ENCODE measurements around the gene PVALEF.

PVALEF gene

DNA sequence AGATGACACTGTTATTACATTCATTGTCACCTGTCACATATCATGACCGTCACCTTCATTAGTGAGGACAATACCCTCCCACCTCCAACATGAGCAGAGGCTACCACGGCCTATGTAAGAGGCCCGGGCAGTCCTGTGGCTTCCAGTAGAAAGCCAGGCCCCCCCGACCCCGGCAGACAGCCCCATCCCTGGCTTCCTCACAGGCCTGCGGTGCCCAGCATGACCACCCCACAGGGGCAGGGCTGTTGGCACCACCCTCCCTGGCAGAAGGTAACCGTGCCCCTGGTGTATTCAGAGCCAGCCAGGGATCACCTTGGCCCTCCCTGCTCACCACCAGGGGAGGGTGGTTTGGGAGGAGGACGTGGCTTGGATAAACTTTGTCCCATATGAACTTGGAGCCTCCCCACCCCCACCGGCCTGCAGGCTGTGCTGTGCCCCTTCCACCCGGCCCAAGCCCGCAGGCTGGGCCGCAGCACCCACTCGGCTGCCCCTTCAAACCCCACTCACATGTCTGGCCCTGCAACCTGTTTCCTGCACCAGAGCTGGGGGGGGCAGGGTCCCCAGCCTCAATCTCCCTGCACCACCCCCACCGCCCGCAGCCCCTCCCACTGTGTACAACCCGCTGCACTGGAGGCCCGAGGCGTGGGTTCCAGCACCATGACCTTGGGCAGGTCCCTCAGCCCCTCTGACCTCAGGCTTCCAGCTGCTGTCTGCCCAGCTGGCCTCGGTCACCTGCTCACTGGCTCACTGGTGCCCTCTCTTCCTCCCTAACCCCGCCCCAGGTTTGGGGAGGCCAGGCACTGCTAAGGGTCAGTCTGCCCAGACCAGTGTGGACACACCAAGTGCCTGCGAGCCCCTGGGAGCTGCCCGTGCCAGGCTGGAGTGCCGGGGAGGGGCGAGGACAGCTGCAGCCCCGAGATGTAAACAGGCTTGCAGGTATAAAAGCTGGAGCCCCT, 13.1 kb downstream of the PVALEF start:
- TF ChIP-seq, protein P1, sequence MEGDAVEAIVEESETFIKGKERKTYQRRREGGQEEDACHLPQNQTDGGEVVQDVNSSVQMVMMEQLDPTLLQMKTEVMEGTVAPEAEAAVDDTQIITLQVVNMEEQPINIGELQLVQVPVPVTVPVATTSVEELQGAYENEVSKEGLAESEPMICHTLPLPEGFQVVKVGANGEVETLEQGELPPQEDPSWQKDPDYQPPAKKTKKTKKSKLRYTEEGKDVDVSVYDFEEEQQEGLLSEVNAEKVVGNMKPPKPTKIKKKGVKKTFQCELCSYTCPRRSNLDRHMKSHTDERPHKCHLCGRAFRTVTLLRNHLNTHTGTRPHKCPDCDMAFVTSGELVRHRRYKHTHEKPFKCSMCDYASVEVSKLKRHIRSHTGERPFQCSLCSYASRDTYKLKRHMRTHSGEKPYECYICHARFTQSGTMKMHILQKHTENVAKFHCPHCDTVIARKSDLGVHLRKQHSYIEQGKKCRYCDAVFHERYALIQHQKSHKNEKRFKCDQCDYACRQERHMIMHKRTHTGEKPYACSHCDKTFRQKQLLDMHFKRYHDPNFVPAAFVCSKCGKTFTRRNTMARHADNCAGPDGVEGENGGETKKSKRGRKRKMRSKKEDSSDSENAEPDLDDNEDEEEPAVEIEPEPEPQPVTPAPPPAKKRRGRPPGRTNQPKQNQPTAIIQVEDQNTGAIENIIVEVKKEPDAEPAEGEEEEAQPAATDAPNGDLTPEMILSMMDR (IDR thresholded peaks at IDR 0.05; ENCODE audit: low read depth, low read length): no peak
- no peak overlapping the region for H3K27ac ChIP-seq
- H3K36me3 ChIP-seq: no peaks in the 10 kb centered on the region; the same call in 1 of the 2 replicates
- peaks cover 19% of the 10 kb centered on the region for H3K9me3 ChIP-seq (ENCODE audit: severe bottlenecking)
- no peak overlapping the region for H3K4me3 ChIP-seq (ENCODE audit: low read depth, low read length)
- no peak for DNase-seq
- no peaks in the 10 kb centered on the region for H3K27me3 ChIP-seq (ENCODE audit: insufficient read depth, low read depth, severe bottlenecking)

DNA sequence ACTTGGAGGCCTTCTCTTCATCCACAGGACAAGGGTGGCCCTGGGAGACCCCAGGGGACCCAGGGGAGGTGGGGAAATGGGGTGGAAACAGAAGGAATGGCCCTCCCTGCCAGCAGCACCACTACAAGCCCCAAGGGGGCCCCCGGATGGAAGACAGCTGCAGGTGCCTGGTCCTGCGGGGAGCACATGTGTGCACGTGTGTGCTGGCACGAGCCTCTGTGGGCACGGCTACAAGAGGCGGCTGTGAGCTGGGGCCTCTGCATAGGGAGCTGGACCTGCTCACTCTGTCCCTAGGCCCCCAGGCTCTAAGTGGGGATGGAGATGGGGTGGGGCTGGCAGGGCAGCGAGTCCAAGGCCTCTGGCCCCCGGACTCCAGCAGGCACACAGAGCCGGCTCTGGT, 13.9 kb downstream of the PVALEF start:
- DNase-seq: no peak
- no peak overlapping the region for H3K27ac ChIP-seq
- H3K9me3 ChIP-seq (ENCODE audit: severe bottlenecking): peaks cover 19% of the 10 kb centered on the region
- no peaks in the 10 kb centered on the region; the same call in 1 of the 2 replicates for H3K36me3 ChIP-seq
- TF ChIP-seq, protein P1 (IDR thresholded peaks at IDR 0.05; ENCODE audit: low read depth, low read length): no peak
- H3K4me3 ChIP-seq (ENCODE audit: low read depth, low read length): no peak overlapping the region
- H3K27me3 ChIP-seq (ENCODE audit: insufficient read depth, low read depth, severe bottlenecking): no peaks in the 10 kb centered on the region

DNA sequence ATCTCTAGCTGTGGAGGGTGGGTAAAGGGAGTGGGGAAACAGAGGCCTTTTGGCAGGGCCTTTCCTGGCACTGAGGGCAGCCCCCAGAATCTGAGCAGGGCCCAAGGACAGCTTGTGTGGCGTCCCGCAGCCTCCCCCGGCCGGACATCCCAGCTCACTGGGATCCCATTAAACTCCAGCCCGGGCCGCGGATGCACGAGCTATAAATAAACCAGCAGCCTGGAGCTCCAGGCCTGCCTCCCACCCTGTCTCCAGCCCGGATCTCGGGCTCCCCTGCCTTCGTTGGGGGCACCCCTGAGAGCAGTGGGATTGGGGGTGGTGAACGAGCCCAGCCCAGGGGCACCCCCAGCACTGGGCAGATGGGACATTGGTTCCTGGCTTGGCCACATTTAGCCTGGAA, 14.6 kb downstream of the PVALEF start:
- no peak overlapping the region for H3K4me3 ChIP-seq (ENCODE audit: low read depth, low read length)
- TF ChIP-seq, protein P1 (IDR thresholded peaks at IDR 0.05; ENCODE audit: low read depth, low read length): no peak
- H3K36me3 ChIP-seq: no peaks in the 10 kb centered on the region
- H3K9me3 ChIP-seq (ENCODE audit: severe bottlenecking): peaks cover 18% of the 10 kb centered on the region
- peak overlapping the region; percentile 33; the same call in 1 of the 2 replicates for H3K27ac ChIP-seq
- H3K27me3 ChIP-seq (ENCODE audit: insufficient read depth, low read depth, severe bottlenecking): no peaks in the 10 kb centered on the region
- DNase-seq: no peak

DNA sequence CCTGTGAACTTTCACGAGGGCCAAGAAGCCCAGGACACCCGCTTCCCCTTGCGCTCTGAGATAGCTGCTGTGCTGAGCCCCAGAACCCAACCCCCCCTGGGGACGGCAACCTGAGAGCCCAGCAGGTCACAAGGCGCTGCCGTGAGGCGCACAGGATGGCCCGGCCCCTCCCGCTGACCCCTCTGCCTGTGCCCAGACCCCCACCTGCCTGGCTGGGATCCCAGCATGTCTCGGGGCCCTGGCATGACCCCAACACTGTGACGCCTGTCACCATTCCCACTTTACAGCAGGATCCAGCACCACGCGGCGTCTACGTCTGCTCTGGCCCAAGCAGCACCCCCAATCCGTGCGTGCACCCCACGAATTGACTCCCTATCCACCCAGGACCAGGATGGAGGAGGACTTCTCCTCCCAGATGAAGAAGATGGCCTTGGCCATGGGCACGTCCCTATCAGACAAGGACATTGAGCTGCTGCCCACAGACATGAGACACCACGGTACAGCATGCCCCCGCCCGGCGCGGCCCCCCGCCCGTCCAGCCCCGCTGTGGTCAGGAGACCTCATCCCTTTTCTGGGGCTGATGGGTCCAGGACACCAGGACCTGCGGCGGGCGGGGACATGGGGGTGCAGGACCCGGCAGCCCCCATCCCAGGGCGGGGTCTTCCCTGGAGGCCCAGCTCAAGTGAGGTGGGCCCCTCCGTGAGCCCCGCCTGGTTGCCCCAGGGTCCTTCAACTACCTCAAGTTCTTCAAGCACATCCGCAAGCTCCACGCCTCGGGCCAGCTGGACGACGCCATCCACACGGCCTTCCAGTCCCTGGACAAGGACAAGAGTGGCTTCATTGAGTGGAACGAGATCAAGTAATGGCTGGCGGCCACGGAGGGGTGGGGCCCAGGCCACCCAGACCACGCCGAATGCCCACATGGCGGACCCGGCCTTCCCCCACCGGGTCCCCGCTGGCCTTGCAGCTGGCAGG, 15.8 kb downstream of the PVALEF start:
- no peaks in the 10 kb centered on the region for H3K27me3 ChIP-seq (ENCODE audit: insufficient read depth, low read depth, severe bottlenecking)
- no peak for DNase-seq
- no peaks in the 10 kb centered on the region for H3K36me3 ChIP-seq
- H3K9me3 ChIP-seq (ENCODE audit: severe bottlenecking): peaks cover 5% of the 10 kb centered on the region
- TF ChIP-seq, protein P1 (IDR thresholded peaks at IDR 0.05; ENCODE audit: low read depth, low read length): no peak
- no peak overlapping the region; the same call in 1 of the 2 replicates for H3K27ac ChIP-seq
- H3K4me3 ChIP-seq (ENCODE audit: low read depth, low read length): no peak overlapping the region

DNA sequence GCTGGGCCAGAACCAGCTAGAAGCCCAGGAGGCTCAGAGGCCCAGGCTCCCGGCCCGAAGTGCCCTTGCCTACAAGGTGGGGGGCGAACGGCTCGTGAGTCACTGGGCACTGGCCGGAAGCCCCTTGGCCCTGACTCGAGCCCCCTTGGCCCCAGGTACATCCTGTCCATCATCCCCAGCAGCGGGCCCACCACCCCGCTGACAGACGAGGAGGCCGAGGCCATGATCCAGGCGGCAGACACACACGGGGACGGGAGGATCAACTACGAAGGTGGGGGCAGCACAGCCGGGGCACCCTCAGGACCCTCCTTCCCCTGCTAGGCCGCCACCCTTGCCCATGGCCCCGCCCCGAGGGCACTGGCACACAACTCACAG, 16.5 kb downstream of the PVALEF start:
- H3K36me3 ChIP-seq: no peaks in the 10 kb centered on the region
- no peak overlapping the region for H3K4me3 ChIP-seq (ENCODE audit: low read depth, low read length)
- peaks cover 5% of the 10 kb centered on the region for H3K9me3 ChIP-seq (ENCODE audit: severe bottlenecking)
- no peak for DNase-seq
- H3K27me3 ChIP-seq (ENCODE audit: insufficient read depth, low read depth, severe bottlenecking): no peaks in the 10 kb centered on the region
- no peak overlapping the region for H3K27ac ChIP-seq
- TF ChIP-seq, protein P1 (IDR thresholded peaks at IDR 0.05; ENCODE audit: low read depth, low read length): no peak

Data from WERI-Rb-1 (cell line).